GM12878 (cell line): Measurements from ENCODE around the gene UBE2J2. TPM values are rescaled to one million over a fixed set of nuclear protein-coding genes. Genes with fewer than 3 reads are reported as not detected.

Experiments used
- ATAC-seq: fragments of 200-7000 bp; cut with Tn5 transposase; 3 replicates; pipeline ENCODE4 v1.9.1; 2020; ENCODE audit warnings: mild to moderate bottlenecking, moderate library complexity
- BruUV-seq: library from RNA; stranded (reverse); fragments of 400-500 nt; replicated peaks from 2 replicates; lab custom pipeline; 2021; lab: Mats Ljungman, UMichigan
- CTCF ChIA-PET: fragments of 300-600 bp; sonication (Branson Sonifier 250); formaldehyde crosslinking; extraction: SDS; loops from one replicate; lab custom pipeline; 2021; ENCODE audit warnings: inconsistent platforms; lab: Yijun Ruan, JAX
- POLR2A ChIA-PET: fragments of 350-600 bp; formaldehyde crosslinking; extraction: SDS; loops from one replicate; lab custom pipeline; 2021; ENCODE audit warnings: inconsistent platforms; lab: Charles Lee
- RAD21 ChIA-PET: fragments of 300-600 bp; sonication (Branson Sonifier 250); formaldehyde crosslinking; loops from one replicate; lab custom pipeline; 2023; ENCODE audit warnings: antibody characterized with exemption; ENCODE audit not compliant: unreplicated experiment; lab: Charles Lee
- SMC1A ChIA-PET: fragments of 300-600 bp; sonication (Branson Sonifier 250); formaldehyde crosslinking; loops from one replicate; lab custom pipeline; 2023; ENCODE audit not compliant: unreplicated experiment, uncharacterized antibody; lab: Charles Lee
- DNase-seq: peaks from one replicate; pipeline ENCODE4 v3.0.0-alpha.2; 2011; ENCODE audit warnings: low read depth, low spot score
- FAIRE-seq: peaks from 3 replicates; lab custom pipeline; 2011; peaks lifted over from hg19 to GRCh38; lab: Jason Lieb, UNC
- H2AFZ ChIP-seq: 2 replicates; pipeline ENCODE4 v1.6.0; 2011; ENCODE audit warnings: low read depth, low read length, control low read depth; ENCODE audit not compliant: control insufficient read depth
- H3K27ac ChIP-seq: 2 replicates; pipeline ENCODE4 v1.5.1; 2011; ENCODE audit warnings: control low read depth; ENCODE audit not compliant: control insufficient read depth, insufficient read depth
- H3K27me3 ChIP-seq, 2 experiments: replicated peaks in 1 of 2; 2 replicates each; pipeline versions ENCODE4 v1.6.0 to v1.6.1; 2011; ENCODE audit warnings: low read length in 1 of 2; ENCODE audit not compliant: control insufficient read depth in 2 of 2, insufficient read depth in 2 of 2
- H3K36me3 ChIP-seq, 2 experiments: 2 replicates each; pipeline ENCODE4 v1.5.1; 2011; ENCODE audit warnings: low read length in 1 of 2; ENCODE audit not compliant: control insufficient read depth in 2 of 2, insufficient read depth in 2 of 2
- H3K4me1 ChIP-seq: 2 replicates; pipeline ENCODE4 v1.6.1; 2011; ENCODE audit warnings: mild to moderate bottlenecking, low read length, moderate library complexity, mixed read lengths; ENCODE audit not compliant: control insufficient read depth, insufficient read depth
- H3K4me2 ChIP-seq: 2 replicates; pipeline ENCODE4 v1.6.0; 2011; ENCODE audit warnings: control low read depth; ENCODE audit not compliant: control insufficient read depth, insufficient read depth
- H3K4me3 ChIP-seq: fragments of 200-600 bp; sonication (generic); 2 replicates; pipeline ENCODE4 v1.5.1; 2016
- H3K79me2 ChIP-seq: 2 replicates; pipeline ENCODE4 v1.6.0; 2011; ENCODE audit warnings: low read length; ENCODE audit not compliant: control insufficient read depth, insufficient read depth
- H3K9ac ChIP-seq: 2 replicates; pipeline ENCODE4 v1.8.0; 2011; ENCODE audit warnings: low read length, control low read depth, mixed read lengths; ENCODE audit not compliant: control insufficient read depth, insufficient read depth
- H3K9me3 ChIP-seq: replicated peaks from 3 replicates; pipeline ENCODE4 v1.5.1; 2011; ENCODE audit warnings: mild to moderate bottlenecking, low read length; ENCODE audit not compliant: control insufficient read depth, insufficient read depth
- H4K20me1 ChIP-seq: 2 replicates; pipeline ENCODE4 v1.6.0; 2011; ENCODE audit not compliant: control insufficient read depth, insufficient read depth
- BHLHE40 ChIP-seq, 2 experiments: fragments of 450-650 bp in 1 of 2; IDR thresholded peaks; 2 replicates each; pipeline ENCODE4 v1.6.1; 2011 to 2017; ENCODE audit warnings: low read depth in 2 of 2, borderline replicate concordance in 1 of 2, improper control_type of control experiment in 1 of 2, low read length in 1 of 2, mild to moderate bottlenecking in 1 of 2
- DPF2 ChIP-seq: fragments of 450-650 bp; IDR thresholded peaks from 2 replicates; pipeline ENCODE4 v1.6.1; 2017; ENCODE audit warnings: mild to moderate bottlenecking
- EED ChIP-seq: sonication (generic); IDR thresholded peaks from 2 replicates; pipeline ENCODE4 v1.6.1; 2016; ENCODE audit warnings: antibody characterized with exemption, low read depth
- ELK1 ChIP-seq: IDR thresholded peaks from 2 replicates; pipeline ENCODE4 v1.6.1; 2012; ENCODE audit warnings: low read depth, low read length, improper control_type of control experiment
- EZH2 ChIP-seq: IDR thresholded peaks from 2 replicates; pipeline ENCODE4 v1.6.1; 2012; ENCODE audit warnings: low read depth, mild to moderate bottlenecking, control low read depth, inconsistent platforms, low read length, borderline replicate concordance; ENCODE audit not compliant: control insufficient read depth
- GATAD2B ChIP-seq: fragments of 450-650 bp; conservative IDR thresholded peaks from 2 replicates; pipeline ENCODE4 v1.6.1; 2017; ENCODE audit warnings: low read depth, mild to moderate bottlenecking, moderate library complexity
- HDGF ChIP-seq: fragments of 450-650 bp; IDR thresholded peaks from 2 replicates; pipeline ENCODE4 v1.6.1; 2016; ENCODE audit warnings: antibody characterized with exemption
- IKZF1 ChIP-seq: fragments of 450-650 bp; conservative IDR thresholded peaks from 2 replicates; pipeline ENCODE4 v1.6.1; 2017; ENCODE audit warnings: antibody characterized with exemption, mild to moderate bottlenecking
- KAT2A ChIP-seq: conservative IDR thresholded peaks from 2 replicates; pipeline ENCODE4 v1.6.1; 2011; ENCODE audit warnings: low read depth, low read length; ENCODE audit not compliant: control insufficient read depth
- MEF2B ChIP-seq: fragments of 450-650 bp; IDR thresholded peaks from 2 replicates; pipeline ENCODE4 v1.6.1; 2018; ENCODE audit warnings: mild to moderate bottlenecking, moderate library complexity; ENCODE audit not compliant: partially characterized antibody, poor library complexity, severe bottlenecking
- POLR2A ChIP-seq: IDR thresholded peaks from 2 replicates; pipeline ENCODE4 v1.6.1; 2011; ENCODE audit warnings: low read depth, mild to moderate bottlenecking, low read length
- RUNX3 ChIP-seq: IDR thresholded peaks from 2 replicates; pipeline ENCODE4 v1.6.1; 2012; ENCODE audit warnings: low read length, inconsistent platforms
- SMC3 ChIP-seq: IDR thresholded peaks from 2 replicates; pipeline ENCODE4 v1.6.1; 2011; ENCODE audit warnings: low read length, improper control_type of control experiment, borderline replicate concordance
- USF1 ChIP-seq: IDR thresholded peaks from 2 replicates; pipeline ENCODE4 v1.6.1; 2011; ENCODE audit warnings: borderline replicate concordance, low read depth, mild to moderate bottlenecking, moderate library complexity, mixed read lengths, low read length; ENCODE audit not compliant: insufficient read depth; ENCODE audit errors: extremely low read length
- ZNF687 ChIP-seq: fragments of 450-650 bp; IDR thresholded peaks from 2 replicates; pipeline ENCODE4 v1.6.1; 2017; ENCODE audit warnings: mild to moderate bottlenecking, moderate library complexity
- WGBS: methylation state at CpG from one replicate; pipeline ENCODE4 v1.1.6; 2016; ENCODE audit warnings: low lambda C conversion rate; ENCODE audit not compliant: insufficient replicate concordance, insufficient coverage; ENCODE audit errors: missing lambda C conversion rate; 5-methylcytosine and 5-hydroxymethylcytosine counted together
- in situ Hi-C: fragments of 300-500 bp; cut with MboI; formaldehyde crosslinking; loops from 9 replicates; pipeline ENCODE4 v1.14.3; 2018; ENCODE audit warnings: mixed read lengths
- intact Hi-C: fragments of 100-400 bp; cut with micrococcal nuclease; formaldehyde crosslinking; loops from one replicate; pipeline ENCODE4 v1.14.2; 2022; ENCODE audit not compliant: unreplicated experiment
- polyA plus RNA-seq, 11 experiments: library from polyadenylated mRNA; depleted of rRNA in 4 of 11; unstranded in 6 of 11; stranded (reverse) in 5 of 11; fragments of >200 nt; fragmentation: Nextera tagmentation in 4 of 11; fragmentation: Illumina TruSeq in 1 of 11; extraction: Ambion mirVana in 4 of 11; extraction: Trizol in 1 of 11; gene quantifications; 1 replicate in 1 of 11; 2 replicates in 10 of 11; pipeline versions ENCODE4 v1.2.1 to v1.2.3, GENCODE V29; 2011 to 2016; ENCODE audit warnings: inconsistent platforms in 2 of 11, missing spikeins in 2 of 11, low read depth in 1 of 11
- total RNA-seq, 4 experiments: library from RNA; depleted of rRNA in 3 of 4; stranded (reverse); fragments of >200 nt in 3 of 4; fragmentation: Illumina TruSeq in 1 of 4; extraction: Trizol in 1 of 4; gene quantifications; 2 replicates each; pipeline versions ENCODE4 v1.2.1 to v1.2.3, GENCODE V29; 2013 to 2021

UBE2J2 gene
- total and polyA plus RNA-seq, 10 of the 15 experiments (the other 5 are each of a cell fraction or from before 2014, with no cell fraction given): 0.72 to 70.5 (median 49.2) TPM

DNA sequence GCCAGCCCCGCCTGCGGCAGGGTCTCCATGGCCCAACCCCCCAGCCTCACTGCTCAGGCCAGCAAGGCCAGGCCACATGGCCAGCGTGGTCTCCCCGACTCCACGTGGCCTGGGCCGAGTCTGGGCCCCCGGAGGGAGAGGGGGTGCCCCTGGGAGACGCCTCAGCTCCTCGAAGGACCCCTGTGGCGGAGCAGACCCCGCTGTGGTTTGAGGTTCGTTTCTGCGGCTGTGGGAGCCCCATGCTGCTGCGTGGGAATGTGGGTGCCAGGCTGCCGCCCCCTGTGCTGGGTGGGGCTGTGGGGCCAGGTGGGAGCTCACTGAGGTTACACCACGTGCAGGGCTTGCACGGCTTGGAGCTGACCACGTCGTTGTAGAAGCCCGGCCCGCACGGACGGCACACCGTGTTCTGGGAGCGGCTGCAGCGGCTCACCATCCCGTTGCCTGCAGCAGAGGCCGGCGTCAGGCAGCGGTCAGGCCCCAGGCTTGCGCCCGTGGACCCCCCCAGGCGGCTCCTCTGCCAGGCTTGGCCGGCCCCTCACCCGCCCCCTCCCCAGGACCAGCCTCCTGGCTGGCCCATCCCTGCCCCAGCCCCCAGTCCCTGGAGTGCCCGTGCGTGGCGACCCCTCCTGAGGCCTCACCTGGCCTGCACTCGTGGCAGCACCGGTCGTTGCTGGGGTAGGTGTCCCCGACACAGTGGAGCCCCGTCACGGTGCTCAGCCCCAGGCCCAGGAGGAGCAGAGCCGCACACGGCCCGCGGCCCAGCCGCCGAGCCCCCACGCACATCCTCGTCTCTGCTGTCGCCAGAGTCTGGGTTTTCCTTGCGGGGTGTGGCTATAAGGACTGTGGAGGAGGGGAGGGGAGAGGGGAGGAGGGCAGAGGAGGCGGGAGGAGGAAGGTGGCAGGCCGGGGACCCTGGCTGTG is 60.0 kb downstream of the UBE2J2 start, which contains the start of gene TNFRSF4:
Gene TNFRSF4 (minus strand): TSS at position 809 of the 921 bp plus-strand sequence. CDS start 26 bp downstream, at position 783.
- ATAC-seq: peak; percentile 20
- Histone ChIP-seq H3K4me2 (peak within 1 kb of the TSS; percentile 62), H3K4me3 (peak within 1 kb of the TSS; percentile 27; the same call in 1 of the 2 replicates), H3K9ac (no peak within 1 kb of the TSS), H4K20me1 (no peaks in the 10 kb centered on the region), H3K27me3 (no peaks in the 10 kb centered on the region), H3K4me1 (peaks cover 34% of the 10 kb centered on the region), H3K79me2 (no peaks in the 10 kb centered on the region), H2AFZ (peak within 1 kb of the TSS; percentile 39; the same call in 1 of the 2 replicates), H3K9me3 (no peaks in the 10 kb centered on the region; the same call in 2 of the 3 replicates), H3K27ac (peak within 1 kb of the TSS; percentile 42), H3K36me3 (peaks cover 0 to 16% of the 10 kb centered on the region in 2 experiments; a peak in 3 of 4 replicates)
- 11% methylated on average over 46 of the region's 56 CpGs for WGBS
- no peak for DNase-seq
- SMC1A ChIA-PET: interaction anchor here (0.6 to 1.4 kb wide), 2 partner anchors 25 to 91 kb away, joined by 3 read pairs; no protein-coding TSS in a partner anchor
- in situ Hi-C loops: no loop called here
- no peak for FAIRE-seq
- POLR2A ChIA-PET: interaction anchor here (0.8 to 2.2 kb wide), 2 partner anchors 17 to 42 kb away, joined by 3 to 7 read pairs; no protein-coding TSS in a partner anchor
- RAD21 ChIA-PET: interaction anchor here (0.6 to 2.5 kb wide), 5 partner anchors 18 to 207 kb away, joined by 3 to 10 read pairs (median 9); no protein-coding TSS in a partner anchor
- no TSS peak for BruUV-seq
- intact Hi-C loops: no loop called here
- CTCF ChIA-PET: interaction anchor here (1.9 to 2.2 kb wide), 2 partner anchors 17 to 91 kb away, joined by 6 to 8 read pairs; no protein-coding TSS in a partner anchor
- TF ChIP-seq ZNF687 (peak; percentile 32), GATAD2B (peak; percentile 70), DPF2 (0 out of 2 replicates have a peak, but pooled peaks have one; percentile 5), SMC3 (no peak), RUNX3 (peak; percentile 42), POLR2A (0 out of 2 replicates have a peak, but pooled peaks have one; percentile 34), USF1 (peak; percentile 14), KAT2A (no peak), EED (no peak), BHLHE40 (IDR thresholded peaks at IDR 0.05; ENCODE audit: borderline replicate concordance in 1 of 2, low read depth in 2 of 2, low read length in 1 of 2) (peak; percentile 17 to 77; a peak in 3 of 4 replicates), HDGF (peak; percentile 68; the same call in 1 of the 2 replicates), MEF2B (peak; percentile 13), IKZF1 (peak; percentile 3; the same call in 1 of the 2 replicates), EZH2 (no peak), ELK1 (no peak)
